Mesendoderm (in vitro differentiated cells): Measurements from ENCODE around the gene CCND3.
A peak's percentile ranks its signal among the peaks of the same experiment; 100 is the strongest.

ENCODE experiments used
- DNase-seq: peaks from one replicate; pipeline ENCODE4 v3.0.0; 2013
- H2AK5ac ChIP-seq: 2 replicates; pipeline ENCODE4 v1.6.1; 2013; ENCODE audit warnings: low read length, inconsistent platforms
- H2BK120ac ChIP-seq: 2 replicates; pipeline ENCODE4 v1.6.1; 2013; ENCODE audit warnings: low read depth, mild to moderate bottlenecking, low read length, moderate library complexity, mixed read lengths
- H2BK15ac ChIP-seq: replicated peaks from 2 replicates; pipeline ENCODE4 v1.6.1; 2013; ENCODE audit warnings: low read depth, mild to moderate bottlenecking, moderate library complexity
- H2BK5ac ChIP-seq: 2 replicates; pipeline ENCODE4 v1.6.1; 2013; ENCODE audit warnings: low read length, inconsistent platforms
- H3K18ac ChIP-seq: 2 replicates; pipeline ENCODE4 v1.6.1; 2013; ENCODE audit warnings: mild to moderate bottlenecking, low read length, mixed read lengths
- H3K23ac ChIP-seq: one replicate; pipeline ENCODE4 v1.6.1; 2013; ENCODE audit warnings: low read length
- H3K27ac ChIP-seq: 2 replicates; pipeline ENCODE4 v1.5.1; 2013; ENCODE audit warnings: low read depth, mild to moderate bottlenecking, inconsistent platforms, low read length, moderate library complexity
- H3K27me3 ChIP-seq: 2 replicates; pipeline ENCODE4 v1.6.1; 2013; ENCODE audit warnings: low read length, control low read depth, mild to moderate bottlenecking, inconsistent platforms; ENCODE audit not compliant: insufficient read depth, poor library complexity
- H3K36me3 ChIP-seq: 2 replicates; pipeline ENCODE4 v1.6.1; 2013; ENCODE audit warnings: low read length, inconsistent platforms; ENCODE audit not compliant: control insufficient read depth, insufficient read depth
- H3K4ac ChIP-seq: one replicate; pipeline ENCODE4 v1.6.1; 2013; ENCODE audit warnings: low read depth, mild to moderate bottlenecking, low read length, moderate library complexity
- H3K4me1 ChIP-seq: 2 replicates; pipeline ENCODE4 v1.6.1; 2013; ENCODE audit warnings: low read depth, low read length, inconsistent platforms; ENCODE audit not compliant: control insufficient read depth
- H3K4me2 ChIP-seq: 2 replicates; pipeline ENCODE4 v1.6.1; 2013; ENCODE audit warnings: low read length
- H3K4me3 ChIP-seq: 2 replicates; pipeline ENCODE4 v1.5.1; 2013; ENCODE audit warnings: mild to moderate bottlenecking, low read length
- H3K56ac ChIP-seq: one replicate; pipeline ENCODE4 v1.6.1; 2013; ENCODE audit warnings: low read length
- H3K79me1 ChIP-seq: 2 replicates; pipeline ENCODE4 v1.6.1; 2013; ENCODE audit warnings: low read length, inconsistent platforms
- H3K79me2 ChIP-seq: 2 replicates; pipeline ENCODE4 v1.6.1; 2013; ENCODE audit warnings: mild to moderate bottlenecking, low read length; ENCODE audit not compliant: control insufficient read depth, insufficient read depth
- H3K9ac ChIP-seq: 2 replicates; pipeline ENCODE4 v1.6.1; 2013; ENCODE audit warnings: low read length, inconsistent platforms
- H4K5ac ChIP-seq: one replicate; pipeline ENCODE4 v1.6.1; 2013; ENCODE audit warnings: low read length
- H4K8ac ChIP-seq: one replicate; pipeline ENCODE4 v1.6.1; 2013; ENCODE audit warnings: low read depth, mild to moderate bottlenecking, control low read depth, low read length, moderate library complexity
- WGBS: extraction: QIAGEN DNeasy Blood & Tissue Kit; methylation state at CpG from one replicate; pipeline ENCODE4 v1.1.7; 2013; ENCODE audit warnings: low lambda C conversion rate, missing lambda C conversion rate; ENCODE audit not compliant: insufficient coverage; ENCODE audit errors: extremely low coverage; 5-methylcytosine and 5-hydroxymethylcytosine counted together

CCND3 gene

GRCh38 chr6:41895300-41896233 is 46.0 kb downstream of the CCND3 start, which contains the start of gene USP49:
Gene USP49, minus strand, starts transcription at chr6:41895375. Its CDS starts 88,392 bp downstream, at chr6:41806983.
- Histone ChIP-seq H3K79me1 (peaks cover 1% of the 10 kb centered on the region), H3K4me2 (peak within 1 kb of the TSS; percentile 77), H4K5ac (no peak within 1 kb of the TSS), H2BK5ac (peak within 1 kb of the TSS; percentile 2), H3K79me2 (peaks cover 3% of the 10 kb centered on the region), H3K4ac (no peak within 1 kb of the TSS), H3K56ac (peak within 1 kb of the TSS; percentile 85), H3K27ac (peak within 1 kb of the TSS; percentile 56), H2AK5ac (no peak within 1 kb of the TSS), H4K8ac (no peak within 1 kb of the TSS), H2BK15ac (no peak within 1 kb of the TSS), H3K36me3 (no peaks in the 10 kb centered on the region), H2BK120ac (no peak within 1 kb of the TSS), H3K23ac (peak within 1 kb of the TSS; percentile 83), H3K4me1 (peaks cover 6% of the 10 kb centered on the region), H3K27me3 (no peaks in the 10 kb centered on the region), H3K18ac (peak within 1 kb of the TSS; percentile 72), H3K9ac (peak within 1 kb of the TSS; percentile 82), H3K4me3 (peak within 1 kb of the TSS; percentile 62)
- WGBS, result no CpG with 5 or more reads among the region's 55 CpGs
- peak; percentile 95 for DNase-seq

GRCh38 chr6:41894366-41895299 is 47.0 kb downstream of the CCND3 start:
- Histone ChIP-seq H4K8ac (no peak overlapping the region), H3K79me1 (peaks cover 1% of the 10 kb centered on the region), H4K5ac (no peak overlapping the region), H3K36me3 (no peaks in the 10 kb centered on the region), H3K27me3 (no peaks in the 10 kb centered on the region), H2AK5ac (no peak overlapping the region), H3K4ac (no peak overlapping the region), H3K9ac (peak overlapping the region; percentile 82), H3K4me3 (peak overlapping the region; percentile 62), H3K27ac (peak overlapping the region; percentile 56), H2BK120ac (no peak overlapping the region), H3K79me2 (peaks cover 3% of the 10 kb centered on the region), H3K56ac (peak overlapping the region; percentile 85), H3K18ac (peak overlapping the region; percentile 33), H2BK15ac (no peak overlapping the region), H3K23ac (peak overlapping the region; percentile 83), H3K4me2 (peak overlapping the region; percentile 74), H3K4me1 (peaks cover 6% of the 10 kb centered on the region), H2BK5ac (peak overlapping the region; percentile 2)
- DNase-seq, result peak; percentile 49
- WGBS, result no CpG with 5 or more reads among the region's 56 CpGs

- Histone ChIP-seq H3K27ac (no peak overlapping the region), H2BK15ac (no peak overlapping the region)
Measured at GRCh38 chr6:41892921-41893564, 48.6 kb downstream of the CCND3 start.

GRCh38 chr6:41887331-41887751 is 54.3 kb downstream of the CCND3 start:
- H2BK5ac ChIP-seq, result no peak overlapping the region
- no peak overlapping the region for H3K18ac ChIP-seq
- H3K27ac ChIP-seq, result no peak overlapping the region
- no peak overlapping the region for H2BK15ac ChIP-seq
- no peak overlapping the region for H3K4me2 ChIP-seq
- WGBS, result no CpG with 5 or more reads among the region's 4 CpGs
- no peaks in the 10 kb centered on the region for H3K27me3 ChIP-seq
- H4K8ac ChIP-seq, result no peak overlapping the region
- H3K79me1 ChIP-seq, result no peaks in the 10 kb centered on the region
- no peak overlapping the region for H2AK5ac ChIP-seq
- DNase-seq, result peak; percentile 57
- H3K4me3 ChIP-seq, result no peak overlapping the region
- H4K5ac ChIP-seq, result no peak overlapping the region
- no peaks in the 10 kb centered on the region for H3K4me1 ChIP-seq
- no peak overlapping the region for H3K9ac ChIP-seq
- H2BK120ac ChIP-seq, result no peak overlapping the region
- no peak overlapping the region for H3K56ac ChIP-seq
- H3K36me3 ChIP-seq, result no peaks in the 10 kb centered on the region
- no peak overlapping the region for H3K4ac ChIP-seq
- H3K79me2 ChIP-seq, result no peaks in the 10 kb centered on the region
- no peak overlapping the region for H3K23ac ChIP-seq

More at GRCh38 chr6:41892921-41893564, 48.6 kb downstream of the CCND3 start:
- H3K4me1 ChIP-seq, result peaks cover 6% of the 10 kb centered on the region
- peaks cover 1% of the 10 kb centered on the region for H3K79me1 ChIP-seq
- H3K4me3 ChIP-seq, result no peak overlapping the region
- no peaks in the 10 kb centered on the region for H3K36me3 ChIP-seq
- H4K8ac ChIP-seq, result no peak overlapping the region
- no peak overlapping the region for H3K4me2 ChIP-seq
- H2BK5ac ChIP-seq, result no peak overlapping the region
- no peak overlapping the region for H2AK5ac ChIP-seq
- no peak overlapping the region for H4K5ac ChIP-seq
- no peak overlapping the region for H3K56ac ChIP-seq
- no peak overlapping the region for H3K23ac ChIP-seq
- no peak overlapping the region for H3K18ac ChIP-seq
- no CpG with 5 or more reads among the region's 4 CpGs for WGBS
- peaks cover 3% of the 10 kb centered on the region for H3K79me2 ChIP-seq
- no peak overlapping the region for H2BK120ac ChIP-seq
- H3K4ac ChIP-seq, result no peak overlapping the region
- no peaks in the 10 kb centered on the region for H3K27me3 ChIP-seq
- H3K9ac ChIP-seq, result no peak overlapping the region
- no peak for DNase-seq

GRCh38 chr6:41885930-41886329 is 55.7 kb downstream of the CCND3 start:
- Histone ChIP-seq H3K23ac (no peak overlapping the region), H2BK15ac (no peak overlapping the region)

More at GRCh38 chr6:41885930-41886329, 55.7 kb downstream of the CCND3 start:
- Histone ChIP-seq H2BK120ac (no peak overlapping the region), H3K9ac (no peak overlapping the region), H3K36me3 (no peaks in the 10 kb centered on the region), H3K4me1 (no peaks in the 10 kb centered on the region), H3K4ac (no peak overlapping the region), H4K8ac (no peak overlapping the region), H2AK5ac (no peak overlapping the region), H3K79me1 (no peaks in the 10 kb centered on the region), H3K27me3 (no peaks in the 10 kb centered on the region), H3K4me3 (no peak overlapping the region), H3K4me2 (no peak overlapping the region), H3K18ac (no peak overlapping the region), H4K5ac (no peak overlapping the region), H2BK5ac (no peak overlapping the region), H3K56ac (no peak overlapping the region), H3K27ac (no peak overlapping the region), H3K79me2 (no peaks in the 10 kb centered on the region)
- DNase-seq, result no peak
- WGBS, result no CpG with 5 or more reads among the region's 1 CpG
